Inflammatory macrophage treated with lipopolysaccharide for 1 hour (primary cell): ENCODE results near the gene CAMSAP1.

Experiments used
- DNase-seq, 2 donors: peaks; one replicate each; pipeline ENCODE4 v3.0.0-alpha.2; 2020 to 2022

Gene CAMSAP1

GRCh38 chr9:135809166-135809565 is 98.2 kb downstream of the CAMSAP1 start:
- no peak for DNase-seq

GRCh38 chr9:135805422-135806022 is 101.8 kb downstream of the CAMSAP1 start:
- DNase-seq, result no peak

GRCh38 chr9:135804581-135805421 is 102.5 kb downstream of the CAMSAP1 start:
- no peak for DNase-seq

GRCh38 chr9:135803441-135803840 is 103.9 kb downstream of the CAMSAP1 start:
- no peak for DNase-seq

GRCh38 chr9:135802876-135803419 is 104.4 kb downstream of the CAMSAP1 start:
- no peak for DNase-seq

- no peak for DNase-seq
Observed at GRCh38 chr9:135801070-135801469, 106.3 kb downstream of the CAMSAP1 start.

- DNase-seq, result no peak
Observed at GRCh38 chr9:135799261-135799660, 108.1 kb downstream of the CAMSAP1 start.

- DNase-seq, result no peak
Observed at GRCh38 chr9:135798263-135798585, 109.1 kb downstream of the CAMSAP1 start.

- DNase-seq, result peak; percentile 8 to 22
Observed at GRCh38 chr9:135797507-135798262, 109.7 kb downstream of the CAMSAP1 start.

GRCh38 chr9:135796784-135797485 is 110.4 kb downstream of the CAMSAP1 start:
- DNase-seq, result no peak

- no peak for DNase-seq
Observed at GRCh38 chr9:135795391-135795790, 112.0 kb downstream of the CAMSAP1 start.

GRCh38 chr9:135794361-135794885 is 112.9 kb downstream of the CAMSAP1 start:
- DNase-seq, result no peak

GRCh38 chr9:135794057-135794335 is 113.3 kb downstream of the CAMSAP1 start:
- no peak for DNase-seq

- no peak for DNase-seq
Observed at GRCh38 chr9:135793221-135794056, 113.9 kb downstream of the CAMSAP1 start.

GRCh38 chr9:135792268-135793128 is 114.8 kb downstream of the CAMSAP1 start:
- DNase-seq, result no peak

- DNase-seq, result no peak
Observed at GRCh38 chr9:135791431-135792267, 115.7 kb downstream of the CAMSAP1 start.

- no peak for DNase-seq
Observed at GRCh38 chr9:135790850-135791249, 116.5 kb downstream of the CAMSAP1 start.

- no peak for DNase-seq
Observed at GRCh38 chr9:135790356-135790755, 117.0 kb downstream of the CAMSAP1 start.

GRCh38 chr9:135789838-135790291 is 117.5 kb downstream of the CAMSAP1 start:
- DNase-seq, result no peak
